HEK293 (cell line): ENCODE results near the gene COX5A.

ENCODE experiments used
- CTCF ChIA-PET: fragments of 350-600 bp; formaldehyde crosslinking; extraction: SDS; loops from one replicate; lab custom pipeline; 2021; ENCODE audit warnings: antibody characterized with exemption; lab: Yijun Ruan, JAX
- POLR2A ChIA-PET: fragments of 300-600 bp; formaldehyde crosslinking; extraction: SDS; loops from one replicate; lab custom pipeline; 2020; ENCODE audit warnings: antibody characterized with exemption, inconsistent platforms; lab: Yijun Ruan, JAX
- H3K27ac ChIP-seq: fragments of 200-500 bp; sonication (Bioruptor generic); 2 replicates; pipeline ENCODE4 v1.5.1; 2014; ENCODE audit warnings: low read depth, low read length, control low read depth, inconsistent platforms; ENCODE audit errors: extremely low read depth
- H3K36me3 ChIP-seq, 2 experiments: fragments of 200-500 bp in 1 of 2; sonication (Bioruptor generic) in 1 of 2; 1 replicate in 1 of 2; 2 replicates in 1 of 2; pipeline ENCODE4 v1.5.1; 2014 to 2017; ENCODE audit warnings: inconsistent platforms in 2 of 2, low read length in 2 of 2; ENCODE audit not compliant: control insufficient read depth in 2 of 2, insufficient read depth in 1 of 2
- H3K4me1 ChIP-seq: fragments of 200-500 bp; sonication (Bioruptor generic); 2 replicates; pipeline ENCODE4 v1.5.1; 2014; ENCODE audit warnings: mild to moderate bottlenecking, low read length, inconsistent platforms; ENCODE audit not compliant: control insufficient read depth, insufficient read depth
- H3K4me3 ChIP-seq: 2 replicates; pipeline ENCODE4 v1.5.1; 2011; ENCODE audit warnings: low read depth, mild to moderate bottlenecking, control low read depth, low read length, moderate library complexity
- H3K9me3 ChIP-seq: fragments of 200-500 bp; sonication (Bioruptor generic); 2 replicates; pipeline ENCODE4 v1.5.1; 2014; ENCODE audit warnings: low read depth, low read length, inconsistent platforms; ENCODE audit not compliant: control insufficient read depth, insufficient read depth
- GLIS2 ChIP-seq: fragments of 450-650 bp; formaldehyde crosslinking; IDR thresholded peaks from 2 replicates; pipeline ENCODE4 v1.5.1; 2016; ENCODE audit warnings: missing biosample characterization, missing genetic modification characterization
- KLF16 ChIP-seq: fragments of 450-650 bp; formaldehyde crosslinking; IDR thresholded peaks from 2 replicates; pipeline ENCODE4 v1.5.1; 2017; ENCODE audit warnings: missing biosample characterization, missing genetic modification characterization
- KLF7 ChIP-seq: fragments of 450-650 bp; formaldehyde crosslinking; IDR thresholded peaks from 2 replicates; pipeline ENCODE4 v1.5.1; 2016; ENCODE audit warnings: missing biosample characterization, missing genetic modification characterization, borderline replicate concordance
- KLF9 ChIP-seq: fragments of 450-650 bp; formaldehyde crosslinking; IDR thresholded peaks from 2 replicates; pipeline ENCODE4 v1.5.1; 2016; ENCODE audit warnings: missing biosample characterization, missing genetic modification characterization, low read depth
- MYNN ChIP-seq: fragments of 450-650 bp; formaldehyde crosslinking; IDR thresholded peaks from 2 replicates; pipeline ENCODE4 v1.5.1; 2016; ENCODE audit warnings: missing biosample characterization, missing genetic modification characterization, borderline replicate concordance
- PBX3 ChIP-seq: sonication (generic); formaldehyde crosslinking; IDR thresholded peaks from 2 replicates; pipeline ENCODE4 v1.8.1; 2022; ENCODE audit warnings: mild to moderate bottlenecking, moderate library complexity, missing genetic modification reagents
- ZBTB17 ChIP-seq: fragments of 450-650 bp; formaldehyde crosslinking; IDR thresholded peaks from 2 replicates; pipeline ENCODE4 v1.5.1; 2016; ENCODE audit warnings: missing biosample characterization, missing genetic modification characterization
- ZBTB26 ChIP-seq: fragments of 450-650 bp; formaldehyde crosslinking; optimal IDR thresholded peaks from 2 replicates; pipeline ENCODE3; 2016; ENCODE audit warnings: missing biosample characterization, mild to moderate bottlenecking, missing genetic modification characterization
- ZBTB7A ChIP-seq: fragments of 450-650 bp; formaldehyde crosslinking; IDR thresholded peaks from 2 replicates; pipeline ENCODE4 v1.5.1; 2016; ENCODE audit warnings: low read depth, missing biosample characterization, missing genetic modification characterization
- ZFHX2 ChIP-seq: fragments of 450-650 bp; formaldehyde crosslinking; conservative IDR thresholded peaks from 2 replicates; pipeline ENCODE4 v1.5.1; 2016; ENCODE audit warnings: missing biosample characterization, missing genetic modification characterization
- ZFP37 ChIP-seq: fragments of 450-650 bp; formaldehyde crosslinking; IDR thresholded peaks from 2 replicates; pipeline ENCODE4 v1.5.1; 2016; ENCODE audit warnings: missing biosample characterization, missing genetic modification characterization
- ZNF132 ChIP-seq: fragments of 450-650 bp; formaldehyde crosslinking; IDR thresholded peaks from 2 replicates; pipeline ENCODE4 v1.5.1; 2017; ENCODE audit warnings: missing biosample characterization, missing genetic modification characterization, borderline replicate concordance
- ZNF140 ChIP-seq: fragments of 450-650 bp; formaldehyde crosslinking; IDR thresholded peaks from 2 replicates; pipeline ENCODE4 v1.5.1; 2016; ENCODE audit warnings: missing biosample characterization, missing genetic modification characterization
- ZNF248 ChIP-seq: fragments of 450-650 bp; formaldehyde crosslinking; IDR thresholded peaks from 2 replicates; pipeline ENCODE4 v1.5.1; 2017; ENCODE audit warnings: missing biosample characterization, missing genetic modification characterization
- ZNF311 ChIP-seq: fragments of 450-650 bp; formaldehyde crosslinking; IDR thresholded peaks from 2 replicates; pipeline ENCODE4 v1.5.1; 2017; ENCODE audit warnings: missing biosample characterization, missing genetic modification characterization, borderline replicate concordance
- ZNF335 ChIP-seq: fragments of 450-650 bp; formaldehyde crosslinking; conservative IDR thresholded peaks from 2 replicates; pipeline ENCODE4 v1.5.1; 2016; ENCODE audit warnings: missing biosample characterization, missing genetic modification characterization
- ZNF426 ChIP-seq: fragments of 450-650 bp; formaldehyde crosslinking; IDR thresholded peaks from 2 replicates; pipeline ENCODE4 v1.5.1; 2017; ENCODE audit warnings: missing biosample characterization, missing genetic modification characterization, mild to moderate bottlenecking, inconsistent platforms, moderate library complexity
- ZNF449 ChIP-seq: fragments of 450-650 bp; formaldehyde crosslinking; IDR thresholded peaks from 2 replicates; pipeline ENCODE4 v1.5.1; 2017; ENCODE audit warnings: missing biosample characterization, mild to moderate bottlenecking, missing genetic modification characterization, moderate library complexity
- ZNF529 ChIP-seq: fragments of 450-650 bp; formaldehyde crosslinking; IDR thresholded peaks from 2 replicates; pipeline ENCODE4 v1.5.1; 2017; ENCODE audit warnings: missing genetic modification characterization, missing biosample characterization; ENCODE audit not compliant: insufficient replicate concordance
- ZNF596 ChIP-seq: fragments of 450-650 bp; IDR thresholded peaks from 2 replicates; pipeline ENCODE4 v1.5.0; 2018; ENCODE audit warnings: missing biosample characterization, mild to moderate bottlenecking, missing genetic modification characterization, moderate library complexity
- ZNF600 ChIP-seq: fragments of 450-650 bp; formaldehyde crosslinking; IDR thresholded peaks from 2 replicates; pipeline ENCODE4 v1.5.1; 2016; ENCODE audit warnings: missing biosample characterization, missing genetic modification characterization
- ZNF660 ChIP-seq: fragments of 450-650 bp; IDR thresholded peaks from 2 replicates; pipeline ENCODE4 v1.5.1; 2018; ENCODE audit warnings: missing biosample characterization, mild to moderate bottlenecking, missing genetic modification characterization
- ZNF704 ChIP-seq: fragments of 450-650 bp; formaldehyde crosslinking; IDR thresholded peaks from 2 replicates; pipeline ENCODE4 v1.5.1; 2016; ENCODE audit warnings: missing biosample characterization, missing genetic modification characterization
- ZNF76 ChIP-seq: fragments of 450-650 bp; formaldehyde crosslinking; IDR thresholded peaks from 2 replicates; pipeline ENCODE4; 2016; ENCODE audit warnings: low read depth, missing biosample characterization, missing genetic modification characterization, borderline replicate concordance
- ZNF792 ChIP-seq: fragments of 450-650 bp; formaldehyde crosslinking; IDR thresholded peaks from 2 replicates; pipeline ENCODE4 v1.5.1; 2016; ENCODE audit warnings: missing biosample characterization, missing genetic modification characterization
- TF ChIP-seq, protein P1 (sequence below): fragments of 450-650 bp; formaldehyde crosslinking; IDR thresholded peaks from 2 replicates; pipeline ENCODE4 v1.5.1; 2016; ENCODE audit warnings: missing biosample characterization, missing genetic modification characterization

Gene COX5A

DNA sequence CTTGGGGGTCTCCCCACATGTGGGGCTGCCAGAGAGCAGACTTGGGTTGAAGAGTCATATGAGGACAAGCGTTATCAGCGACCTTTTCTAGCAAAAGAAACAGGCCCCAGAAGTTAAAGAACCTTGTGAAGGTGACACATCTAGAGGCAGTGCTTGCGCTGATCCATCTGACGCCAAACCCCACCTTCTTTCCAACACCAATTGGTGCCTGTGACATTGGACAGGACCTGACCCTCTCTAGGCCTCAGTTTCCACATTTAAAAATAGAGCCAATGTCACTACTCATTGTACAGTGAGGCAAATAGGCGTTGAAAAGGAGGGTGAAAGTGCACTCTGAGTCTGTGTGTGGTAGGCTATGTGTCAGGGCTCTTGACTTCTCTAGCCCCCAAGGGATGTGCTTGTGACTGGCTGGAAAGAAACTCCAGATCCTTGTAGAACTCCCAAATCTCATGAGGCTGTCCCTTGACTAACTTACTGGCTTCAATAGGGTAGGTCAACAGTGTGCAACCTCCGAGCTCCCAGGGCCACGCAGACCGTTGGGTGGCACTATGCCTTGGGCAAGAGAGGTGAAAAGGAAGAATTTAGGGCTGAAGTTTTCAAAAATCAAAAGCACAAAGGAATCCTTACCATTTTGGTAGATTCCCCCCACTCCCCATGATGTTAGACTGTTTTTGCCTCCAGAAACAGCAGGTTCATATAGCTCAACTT is 30.6 kb downstream of the COX5A start (continued):
- 0 out of 2 replicates have a peak, but pooled peaks have one; percentile 5 for TF ChIP-seq KLF9 (tag by site-specific recombination)
- peak; percentile 47; the same call in 1 of the 2 replicates for TF ChIP-seq ZFP37
- peak; percentile 52 for TF ChIP-seq GLIS2
- TF ChIP-seq ZNF704: no peak
- no peak for TF ChIP-seq ZNF596 (tag by site-specific recombination)
- no peak for TF ChIP-seq ZNF426 (tag by site-specific recombination)
- TF ChIP-seq ZNF792 (tag by site-specific recombination): no peak
- TF ChIP-seq ZNF140 (tag by site-specific recombination): no peak
- no peak for TF ChIP-seq ZNF248 (tag by site-specific recombination)
- TF ChIP-seq ZNF335 (tag by site-specific recombination): no peak
- TF ChIP-seq ZNF132 (tag by site-specific recombination): no peak

DNA sequence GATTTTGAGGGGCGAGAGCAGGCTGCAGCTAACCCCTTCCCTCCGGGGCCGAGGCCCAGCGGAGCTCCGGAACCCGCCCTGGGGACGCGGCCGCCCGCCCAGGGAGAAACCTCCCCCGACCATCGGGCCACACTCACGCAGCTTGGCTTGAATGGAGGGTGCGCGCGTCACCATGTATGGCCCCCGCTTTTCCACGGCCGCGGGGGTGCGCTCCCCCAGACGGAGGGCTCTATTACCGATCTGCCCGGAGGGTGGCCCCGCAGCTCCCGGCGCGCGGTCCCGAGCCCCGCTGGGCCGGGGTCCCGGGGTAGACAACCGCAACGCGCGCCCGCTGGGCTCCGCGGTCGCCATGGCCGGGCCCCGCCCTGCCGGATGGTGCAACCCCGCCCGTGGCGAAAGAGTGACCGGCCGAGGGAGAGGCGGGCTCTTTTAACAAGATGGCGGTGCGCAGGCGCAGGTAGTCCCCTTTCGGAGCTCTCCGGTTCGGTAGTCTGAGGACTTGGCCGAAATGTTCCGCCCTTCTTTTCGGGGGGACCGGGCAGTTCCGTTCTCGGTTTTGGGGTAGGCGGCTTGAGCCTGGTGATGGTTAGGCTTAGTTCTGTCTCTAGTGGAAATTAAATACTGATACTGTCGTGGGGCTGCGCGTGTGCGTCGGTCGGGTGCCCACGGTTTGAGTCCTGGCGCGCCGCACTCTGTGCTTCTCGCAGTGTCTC is 31.3 kb downstream of the COX5A start, which contains the start of gene FAM219B:
Gene FAM219B, minus strand, starts transcription at position 402 of the 713 bp plus-strand sequence. Its CDS starts 51 bp downstream, at position 351.
- Histone ChIP-seq H3K4me1 (peaks cover 3% of the 10 kb centered on the region; the same call in 1 of the 2 replicates), H3K27ac (peak within 1 kb of the TSS; percentile 89), H3K4me3 (peak within 1 kb of the TSS; percentile 82), H3K9me3 (no peaks in the 10 kb centered on the region), H3K36me3 (peaks cover 33 to 45% of the 10 kb centered on the region in 2 experiments)
- CTCF ChIA-PET: interaction anchor here (0.6 to 8.7 kb wide), 9 partner anchors 9 to 704 kb away, joined by 3 to 79 read pairs (median 4); partner anchors contain the start of gene STRA6
- POLR2A ChIA-PET: interaction anchor here (0.5 to 2.5 kb wide), 22 partner anchors 9 to 419 kb away, joined by 3 to 36 read pairs (median 5); partner anchors contain the start of genes COX5A, MPI, RPP25 and SCAMP2
- TF ChIP-seq ZBTB26 (tag by site-specific recombination): peak; percentile 99
- peak; percentile 72; the same call in 1 of the 2 replicates for TF ChIP-seq ZNF449 (tag by site-specific recombination)
- 0 out of 2 replicates have a peak, but pooled peaks have one; percentile 50 for TF ChIP-seq ZBTB7A (tag by site-specific recombination)
- peak; percentile 70 for TF ChIP-seq ZFHX2 (tag by site-specific recombination)
- no peak; the same call in 1 of the 2 replicates for TF ChIP-seq ZNF600 (tag by site-specific recombination)
- TF ChIP-seq, protein P1, sequence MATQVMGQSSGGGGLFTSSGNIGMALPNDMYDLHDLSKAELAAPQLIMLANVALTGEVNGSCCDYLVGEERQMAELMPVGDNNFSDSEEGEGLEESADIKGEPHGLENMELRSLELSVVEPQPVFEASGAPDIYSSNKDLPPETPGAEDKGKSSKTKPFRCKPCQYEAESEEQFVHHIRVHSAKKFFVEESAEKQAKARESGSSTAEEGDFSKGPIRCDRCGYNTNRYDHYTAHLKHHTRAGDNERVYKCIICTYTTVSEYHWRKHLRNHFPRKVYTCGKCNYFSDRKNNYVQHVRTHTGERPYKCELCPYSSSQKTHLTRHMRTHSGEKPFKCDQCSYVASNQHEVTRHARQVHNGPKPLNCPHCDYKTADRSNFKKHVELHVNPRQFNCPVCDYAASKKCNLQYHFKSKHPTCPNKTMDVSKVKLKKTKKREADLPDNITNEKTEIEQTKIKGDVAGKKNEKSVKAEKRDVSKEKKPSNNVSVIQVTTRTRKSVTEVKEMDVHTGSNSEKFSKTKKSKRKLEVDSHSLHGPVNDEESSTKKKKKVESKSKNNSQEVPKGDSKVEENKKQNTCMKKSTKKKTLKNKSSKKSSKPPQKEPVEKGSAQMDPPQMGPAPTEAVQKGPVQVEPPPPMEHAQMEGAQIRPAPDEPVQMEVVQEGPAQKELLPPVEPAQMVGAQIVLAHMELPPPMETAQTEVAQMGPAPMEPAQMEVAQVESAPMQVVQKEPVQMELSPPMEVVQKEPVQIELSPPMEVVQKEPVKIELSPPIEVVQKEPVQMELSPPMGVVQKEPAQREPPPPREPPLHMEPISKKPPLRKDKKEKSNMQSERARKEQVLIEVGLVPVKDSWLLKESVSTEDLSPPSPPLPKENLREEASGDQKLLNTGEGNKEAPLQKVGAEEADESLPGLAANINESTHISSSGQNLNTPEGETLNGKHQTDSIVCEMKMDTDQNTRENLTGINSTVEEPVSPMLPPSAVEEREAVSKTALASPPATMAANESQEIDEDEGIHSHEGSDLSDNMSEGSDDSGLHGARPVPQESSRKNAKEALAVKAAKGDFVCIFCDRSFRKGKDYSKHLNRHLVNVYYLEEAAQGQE (tag by site-specific recombination): 0 out of 2 replicates have a peak, but pooled peaks have one; percentile 32
- peak; percentile 92 for TF ChIP-seq GLIS2
- TF ChIP-seq KLF7 (tag by site-specific recombination): peak; percentile 47; the same call in 1 of the 2 replicates
- peak; percentile 42; the same call in 1 of the 2 replicates for TF ChIP-seq ZNF76 (tag by site-specific recombination)
- TF ChIP-seq PBX3 (CRISPR knock-in tag): 0 out of 2 replicates have a peak, but pooled peaks have one; percentile 68
- TF ChIP-seq ZNF311 (tag by site-specific recombination): no peak
- TF ChIP-seq MYNN (tag by site-specific recombination): peak; percentile 44; the same call in 1 of the 2 replicates
- no peak for TF ChIP-seq ZNF529 (tag by site-specific recombination)
- TF ChIP-seq ZNF335 (tag by site-specific recombination): peak; percentile 86
- TF ChIP-seq ZBTB17: peak; percentile 84
- TF ChIP-seq ZNF660: peak; percentile 93
- TF ChIP-seq KLF16 (tag by site-specific recombination): peak; percentile 33; the same call in 1 of the 2 replicates
